H1 (cell line): ENCODE results near the gene SMIM44. TPM values are rescaled to one million over a fixed set of nuclear protein-coding genes. Genes with fewer than 3 reads are reported as not detected.

Source experiments
- CTCF ChIA-PET: fragments of 300-600 bp; sonication (Branson Sonifier 250); formaldehyde crosslinking; loops from one replicate; lab custom pipeline; 2021; ENCODE audit not compliant: partially characterized antibody; lab: Charles Lee
- POLR2A ChIA-PET: fragments of 300-600 bp; sonication (Branson Sonifier 250); formaldehyde crosslinking; loops from one replicate; lab custom pipeline; 2021; ENCODE audit warnings: inconsistent platforms; ENCODE audit not compliant: partially characterized antibody; lab: Charles Lee
- DNase-seq, 2 experiments: peaks; one replicate each; pipeline versions ENCODE4 v3.0.0 to v3.0.0-alpha.2; 2010 to 2022; ENCODE audit warnings: low spot score in 2 of 2, low read depth in 1 of 2, mixed read lengths in 1 of 2
- FAIRE-seq: peaks from 2 replicates; lab custom pipeline; 2011; peaks lifted over from hg19 to GRCh38; lab: Jason Lieb, UNC
- H2AFZ ChIP-seq: 2 replicates; pipeline ENCODE4 v1.8.1; 2012; ENCODE audit warnings: low read length, inconsistent platforms
- H2AK5ac ChIP-seq: 2 replicates; pipeline ENCODE4 v1.6.1; 2013; ENCODE audit warnings: low read depth, low read length
- H2BK120ac ChIP-seq: replicated peaks from 2 replicates; pipeline ENCODE3; 2013; ENCODE audit warnings: low read depth, low read length, inconsistent platforms
- H2BK12ac ChIP-seq: 2 replicates; pipeline ENCODE4 v1.6.1; 2013; ENCODE audit warnings: low read depth, low read length
- H2BK15ac ChIP-seq: 2 replicates; pipeline ENCODE4 v1.6.1; 2013; ENCODE audit warnings: low read length
- H2BK20ac ChIP-seq: 2 replicates; pipeline ENCODE4 v1.6.1; 2013; ENCODE audit warnings: low read length
- H2BK5ac ChIP-seq: 2 replicates; pipeline ENCODE4 v1.6.1; 2013; ENCODE audit warnings: low read depth, low read length
- H3K14ac ChIP-seq: 2 replicates; pipeline ENCODE4 v1.6.1; 2013; ENCODE audit warnings: inconsistent platforms; ENCODE audit not compliant: insufficient read length
- H3K18ac ChIP-seq: 2 replicates; pipeline ENCODE4 v1.6.1; 2013; ENCODE audit warnings: low read length; ENCODE audit errors: extremely low read depth
- H3K23ac ChIP-seq: 2 replicates; pipeline ENCODE4 v1.6.1; 2013; ENCODE audit warnings: inconsistent platforms; ENCODE audit not compliant: insufficient read length
- H3K23me2 ChIP-seq: 2 replicates; pipeline ENCODE4 v1.6.1; 2013; ENCODE audit warnings: low read depth, low read length
- H3K27ac ChIP-seq: 2 replicates; pipeline ENCODE4 v1.6.1; 2011; ENCODE audit warnings: low read depth, low read length, inconsistent platforms
- H3K27me3 ChIP-seq, 4 experiments: replicated peaks in 1 of 4; 1 replicate in 1 of 4; 2 replicates in 3 of 4; pipeline versions ENCODE4 v1.6.1 to v1.8.1; 2011 to 2013; ENCODE audit warnings: low read length in 3 of 4, mild to moderate bottlenecking in 3 of 4, inconsistent platforms in 2 of 4, mixed read lengths in 2 of 4, moderate library complexity in 1 of 4; ENCODE audit not compliant: control insufficient read depth in 3 of 4, insufficient read depth in 3 of 4; ENCODE audit errors: extremely low read depth in 1 of 4
- H3K36me3 ChIP-seq, 4 experiments: 2 replicates each; pipeline versions ENCODE4 v1.6.1 to v1.8.1; 2011 to 2013; ENCODE audit warnings: mild to moderate bottlenecking in 4 of 4, low read length in 3 of 4, moderate library complexity in 2 of 4, control low read depth in 1 of 4, inconsistent platforms in 1 of 4; ENCODE audit not compliant: insufficient read depth in 4 of 4, control insufficient read depth in 2 of 4
- H3K4ac ChIP-seq: replicated peaks from 2 replicates; pipeline ENCODE3; 2013; ENCODE audit warnings: low read length, low read depth, mixed read lengths, inconsistent platforms; ENCODE audit not compliant: insufficient read length
- H3K4me1 ChIP-seq, 4 experiments: replicated peaks in 1 of 4; 1 replicate in 1 of 4; 2 replicates in 3 of 4; pipeline versions ENCODE4 v1.6.1 to v1.8.1; 2011 to 2013; ENCODE audit warnings: low read length in 3 of 4, inconsistent platforms in 2 of 4, mixed read lengths in 1 of 4; ENCODE audit not compliant: insufficient read depth in 4 of 4, control insufficient read depth in 3 of 4
- H3K4me2 ChIP-seq, 2 experiments: 2 replicates each; pipeline versions ENCODE4 v1.6.1 to v1.8.1; 2011 to 2013; ENCODE audit warnings: low read depth in 2 of 2, low read length in 2 of 2, control low read depth in 1 of 2, inconsistent platforms in 1 of 2, mild to moderate bottlenecking in 1 of 2; ENCODE audit not compliant: insufficient read depth in 1 of 2
- H3K4me3 ChIP-seq, 4 experiments: fragments of 200-600, 300-600 bp in 1 of 4; sonication (generic), shearing (Covaris generic), sonication (Bioruptor Twin) in 1 of 4; 2 replicates each; pipeline versions ENCODE4 v1.5.1 to v1.8.1; 2011 to 2016; ENCODE audit warnings: low read length in 4 of 4, low read depth in 3 of 4, control low read depth in 2 of 4, inconsistent platforms in 2 of 4, mild to moderate bottlenecking in 2 of 4, mixed read lengths in 1 of 4, moderate library complexity in 1 of 4; ENCODE audit not compliant: insufficient read depth in 2 of 4; ENCODE audit errors: extremely low read depth in 1 of 4
- H3K56ac ChIP-seq: replicated peaks from 2 replicates; pipeline ENCODE3; 2013; ENCODE audit warnings: low read depth, mild to moderate bottlenecking, mixed read lengths, low read length, inconsistent platforms; ENCODE audit not compliant: insufficient read length
- H3K79me1 ChIP-seq: 2 replicates; pipeline ENCODE4 v1.6.1; 2013; ENCODE audit warnings: low read depth, low read length, control low read depth
- H3K79me2 ChIP-seq, 2 experiments: 2 replicates each; pipeline versions ENCODE4 v1.6.1 to v1.8.1; 2012 to 2013; ENCODE audit warnings: low read length in 2 of 2, mild to moderate bottlenecking in 2 of 2, inconsistent platforms in 1 of 2; ENCODE audit not compliant: insufficient read depth in 2 of 2, control insufficient read depth in 1 of 2
- H3K9ac ChIP-seq, 4 experiments: replicated peaks in 1 of 4; 1 replicate in 1 of 4; 2 replicates in 3 of 4; pipeline versions ENCODE4 v1.6.1 to v1.8.1; 2011 to 2013; ENCODE audit warnings: low read depth in 3 of 4, low read length in 3 of 4, control low read depth in 2 of 4, mild to moderate bottlenecking in 2 of 4, moderate library complexity in 2 of 4, inconsistent platforms in 1 of 4; ENCODE audit errors: extremely low read depth in 1 of 4
- H3K9me3 ChIP-seq, 2 experiments: 2 replicates each; pipeline versions ENCODE4 v1.6.1 to v1.8.1; 2012 to 2013; ENCODE audit warnings: mild to moderate bottlenecking in 2 of 2, moderate library complexity in 2 of 2, control low read depth in 1 of 2, inconsistent platforms in 1 of 2, low read depth in 1 of 2, low read length in 1 of 2, mixed read lengths in 1 of 2; ENCODE audit not compliant: insufficient read depth in 2 of 2
- H4K20me1 ChIP-seq, 2 experiments: replicated peaks in 1 of 2; 2 replicates each; pipeline versions ENCODE3 to v1.8.1; 2011 to 2013; ENCODE audit warnings: inconsistent platforms in 2 of 2, low read length in 2 of 2, mild to moderate bottlenecking in 1 of 2; ENCODE audit not compliant: insufficient read depth in 2 of 2, control insufficient read depth in 1 of 2
- H4K5ac ChIP-seq: 2 replicates; pipeline ENCODE4 v1.6.1; 2013; ENCODE audit warnings: low read length, low read depth, mixed read lengths, inconsistent platforms; ENCODE audit not compliant: insufficient read length
- H4K8ac ChIP-seq: 2 replicates; pipeline ENCODE4 v1.8.0; 2013; ENCODE audit warnings: mild to moderate bottlenecking, moderate library complexity, low read length, inconsistent platforms; ENCODE audit not compliant: insufficient read depth; ENCODE audit errors: extremely low read depth
- H4K91ac ChIP-seq: replicated peaks from 2 replicates; pipeline ENCODE3; 2013; ENCODE audit warnings: low read length, mixed read lengths, inconsistent platforms; ENCODE audit not compliant: insufficient read length
- BACH1 ChIP-seq: IDR thresholded peaks from 2 replicates; pipeline ENCODE4 v1.6.1; 2012; ENCODE audit warnings: low read length, improper control_type of control experiment
- BCL11A ChIP-seq, 2 experiments: IDR thresholded peaks; one replicate each; pipeline ENCODE4 v1.6.1; 2011; ENCODE audit warnings: low read depth in 2 of 2, low read length in 2 of 2, mild to moderate bottlenecking in 2 of 2
- EGR1 ChIP-seq: IDR thresholded peaks from 2 replicates; pipeline ENCODE4 v1.6.1; 2011; ENCODE audit warnings: low read depth, low read length, borderline replicate concordance
- EZH2 ChIP-seq: fragments of 200-600 bp; sonication (generic); IDR thresholded peaks from 2 replicates; pipeline ENCODE4 v1.7.1; 2012; ENCODE audit warnings: low read depth, mild to moderate bottlenecking, moderate library complexity, low read length, inconsistent platforms; ENCODE audit not compliant: severe bottlenecking
- GABPA ChIP-seq: IDR thresholded peaks from 2 replicates; pipeline ENCODE4 v1.6.1; 2011; ENCODE audit warnings: mild to moderate bottlenecking, low read length, moderate library complexity, borderline replicate concordance; ENCODE audit not compliant: insufficient read depth
- JUND ChIP-seq: IDR thresholded peaks from 2 replicates; pipeline ENCODE4 v1.6.1; 2011; ENCODE audit warnings: mild to moderate bottlenecking, improper control_type of control experiment, low read length
- KDM1A ChIP-seq: fragments of 200-600, 300-600 bp; sonication (generic); IDR thresholded peaks from 2 replicates; pipeline ENCODE4 v1.7.1; 2016; ENCODE audit warnings: mild to moderate bottlenecking, low read length, borderline replicate concordance
- NRF1 ChIP-seq: IDR thresholded peaks from 2 replicates; pipeline ENCODE4 v1.6.1; 2011; ENCODE audit warnings: mild to moderate bottlenecking, low read depth, low read length, improper control_type of control experiment
- RAD21 ChIP-seq, 2 experiments: IDR thresholded peaks in 1 of 2; conservative IDR thresholded peaks in 1 of 2; 2 replicates each; pipeline ENCODE4 v1.6.1; 2011; ENCODE audit warnings: low read depth in 2 of 2, low read length in 2 of 2, improper control_type of control experiment in 1 of 2, inconsistent platforms in 1 of 2, mild to moderate bottlenecking in 1 of 2, moderate library complexity in 1 of 2
- TCF12 ChIP-seq: IDR thresholded peaks from 2 replicates; pipeline ENCODE4 v1.6.1; 2011; ENCODE audit warnings: low read depth, mild to moderate bottlenecking, low read length
- TEAD4 ChIP-seq: IDR thresholded peaks from 2 replicates; pipeline ENCODE4 v1.6.1; 2012; ENCODE audit warnings: low read depth, low read length, inconsistent platforms, mixed read lengths
- USF2 ChIP-seq: IDR thresholded peaks from 2 replicates; pipeline ENCODE4 v1.6.1; 2011; ENCODE audit warnings: low read length, improper control_type of control experiment
- YY1 ChIP-seq: IDR thresholded peaks from 2 replicates; pipeline ENCODE4 v1.6.1; 2011; ENCODE audit warnings: low read depth, mild to moderate bottlenecking, low read length
- WGBS, 2 experiments: shearing (Covaris generic) in 1 of 2; methylation state at CpG; one replicate each; pipeline versions ENCODE4 v1.1.6 to v1.1.7; 2013 to 2015; ENCODE audit warnings: low lambda C conversion rate in 2 of 2, mixed read lengths in 2 of 2, inconsistent platforms in 1 of 2, low coverage in 1 of 2, missing lambda C conversion rate in 1 of 2; ENCODE audit not compliant: insufficient replicate concordance in 2 of 2, insufficient coverage in 1 of 2, insufficient read length in 1 of 2; ENCODE audit errors: extremely low coverage in 1 of 2, missing lambda C conversion rate in 1 of 2; 5-methylcytosine and 5-hydroxymethylcytosine counted together
- polyA plus RNA-seq, 7 experiments: library from polyadenylated mRNA; depleted of rRNA in 3 of 7; stranded (reverse) in 5 of 7; unstranded in 2 of 7; fragments of >200 nt in 5 of 7; fragments of 200-250 nt in 2 of 7; gene quantifications; 1 replicate in 5 of 7; 2 replicates in 1 of 7; 4 replicates in 1 of 7; pipeline versions ENCODE4 v1.2.1 to v1.2.3, GENCODE V29; 2011 to 2013; ENCODE audit warnings: missing spikeins in 2 of 7, mixed read lengths in 2 of 7
- total RNA-seq: library from RNA; stranded (reverse); fragmentation: NEBNext Ultra II Directional; extraction: Animal tissue kit (Norgen Biotek cat#: 25700); gene quantifications from 2 replicates; pipeline ENCODE4 v1.2.1, GENCODE V29; 2021

The SMIM44 gene
- total and polyA plus RNA-seq, 2 of the 8 experiments (the other 6 are each of a cell fraction or from before 2014, with no cell fraction given) = not detected

- no peak overlapping the region for H3K14ac ChIP-seq
- H3K9me3 ChIP-seq = no peaks in the 10 kb centered on the region
- peaks cover 1 to 10% of the 10 kb centered on the region in 2 experiments for H4K20me1 ChIP-seq
- no peak overlapping the region for H2BK15ac ChIP-seq
- H3K4me1 ChIP-seq = no peaks in the 10 kb centered on the region
- H2BK12ac ChIP-seq = no peak overlapping the region
- no peak overlapping the region for H3K9ac ChIP-seq
- no peak overlapping the region for H3K4ac ChIP-seq
- peaks cover 4 to 30% (median 16%) of the 10 kb centered on the region in 4 experiments; a peak in 7 of 8 replicates for H3K36me3 ChIP-seq
- H3K56ac ChIP-seq = no peak overlapping the region
- no peak overlapping the region for H3K27ac ChIP-seq
- H4K8ac ChIP-seq = no peak overlapping the region
- no peaks in the 10 kb centered on the region; the same call in 1 of the 2 replicates for H3K23me2 ChIP-seq
- H3K27me3 ChIP-seq = no peaks in the 10 kb centered on the region
- no peak overlapping the region for H2BK20ac ChIP-seq
- no peak overlapping the region for H3K23ac ChIP-seq
- no peak overlapping the region for H2AK5ac ChIP-seq
- no peak overlapping the region for H2BK5ac ChIP-seq
- H4K5ac ChIP-seq = no peak overlapping the region
- ChIA-PET CTCF (interaction anchor here (1.9 to 2.5 kb wide), 2 partner anchors 9 to 13 kb away, joined by 9 to 30 read pairs; partner anchors contain the start of genes SMIM24 and SMIM44), POLR2A (interaction anchor here (2.2 kb wide), 1 partner anchor 7 kb away, joined by 9 read pairs; no protein-coding TSS in a partner anchor)
- WGBS, 2 experiments = 91% methylated on average over 16 of the region's 16 CpGs; no CpG with 5 or more reads in 1 of the 2 experiments
- DNase-seq (no peak), FAIRE-seq (no peak)
- peaks cover 0 to 7% of the 10 kb centered on the region in 2 experiments; a peak in 2 of 4 replicates for H3K79me2 ChIP-seq
- H2AFZ ChIP-seq = no peak overlapping the region
- no peak overlapping the region for H3K4me3 ChIP-seq
- no peak overlapping the region for H3K4me2 ChIP-seq
- no peak overlapping the region for H2BK120ac ChIP-seq
- H4K91ac ChIP-seq = no peak overlapping the region
- H3K18ac ChIP-seq = no peak overlapping the region
- no peaks in the 10 kb centered on the region; the same call in none of the 2 replicates for H3K79me1 ChIP-seq
- TF ChIP-seq JUND (no peak), YY1 (no peak), USF2 (no peak), EZH2 (no peak), BACH1 (no peak), EGR1 (no peak), RAD21 (IDR thresholded peaks at IDR 0.05 in 1 of 2, conservative IDR thresholded peaks at IDR 0.05 in 1 of 2; ENCODE audit: low read depth in 2 of 2, low read length in 2 of 2) (no peak), GABPA (no peak), BCL11A (IDR thresholded peaks at IDR 0.05; ENCODE audit: low read depth in 2 of 2, low read length in 2 of 2) (no peak), TEAD4 (no peak), KDM1A (no peak), NRF1 (no peak), TCF12 (no peak)
These were observed 9.7 kb upstream of the SMIM44 start for GRCh38 chr19:3492919-3493318.
